Cardiac muscle cell (in vitro differentiated cells and primary cell): ENCODE measurements around the gene DKK3. TPM values are rescaled to one million over a fixed set of nuclear protein-coding genes. Genes with fewer than 3 reads are reported as not detected.

Source experiments
- DNase-seq, 2 donors: peaks; one replicate each; pipeline versions ENCODE4 v3.0.0 to v3.0.0-alpha.2; 2010 to 2017; ENCODE audit warnings: low read depth in 1 of 2, low spot score in 1 of 2
- H3K27ac ChIP-seq: fragments of 200-600 bp; sonication (generic); 2 replicates; pipeline ENCODE4 v1.5.1; 2016
- H3K27me3 ChIP-seq: fragments of 200-600 bp; sonication (generic); 2 replicates; pipeline ENCODE4 v1.6.0; 2016; ENCODE audit warnings: control low read depth
- H3K36me3 ChIP-seq: fragments of 200-600 bp; sonication (generic); 2 replicates; pipeline ENCODE4 v1.5.1; 2016; ENCODE audit warnings: control low read depth
- H3K4me1 ChIP-seq: fragments of 200-600 bp; sonication (generic); 2 replicates; pipeline ENCODE4 v1.8.1; 2017; ENCODE audit warnings: low read depth, mild to moderate bottlenecking, mixed run types
- H3K4me3 ChIP-seq: fragments of 200-600 bp; sonication (generic); 2 replicates; pipeline ENCODE4 v1.5.1; 2016; ENCODE audit warnings: mild to moderate bottlenecking
- H3K9me3 ChIP-seq: fragments of 200-600 bp; sonication (generic); 2 replicates; pipeline ENCODE4 v1.5.1; 2017; ENCODE audit warnings: low read depth, mild to moderate bottlenecking, control low read depth
- polyA plus RNA-seq: library from polyadenylated mRNA; unstranded; fragments of >200 nt; fragmentation: Nextera tagmentation; extraction: Ambion mirVana; gene quantifications from 2 replicates; pipeline ENCODE4 v1.2.1, GENCODE V29; 2016
- total RNA-seq: library from RNA; depleted of rRNA; stranded (reverse); fragments of >200 nt; gene quantifications from 2 replicates; pipeline ENCODE4 v1.2.3, GENCODE V29; 2016
- TF ChIP-seq, protein P1 (sequence below): IDR thresholded peaks from 2 replicates; pipeline ENCODE4 v1.5.1; 2012; ENCODE audit warnings: low read depth, mild to moderate bottlenecking, low read length

The DKK3 gene
- total and polyA plus RNA-seq, 2 experiments from 2014 or later, result 180 to 238 TPM

DNA sequence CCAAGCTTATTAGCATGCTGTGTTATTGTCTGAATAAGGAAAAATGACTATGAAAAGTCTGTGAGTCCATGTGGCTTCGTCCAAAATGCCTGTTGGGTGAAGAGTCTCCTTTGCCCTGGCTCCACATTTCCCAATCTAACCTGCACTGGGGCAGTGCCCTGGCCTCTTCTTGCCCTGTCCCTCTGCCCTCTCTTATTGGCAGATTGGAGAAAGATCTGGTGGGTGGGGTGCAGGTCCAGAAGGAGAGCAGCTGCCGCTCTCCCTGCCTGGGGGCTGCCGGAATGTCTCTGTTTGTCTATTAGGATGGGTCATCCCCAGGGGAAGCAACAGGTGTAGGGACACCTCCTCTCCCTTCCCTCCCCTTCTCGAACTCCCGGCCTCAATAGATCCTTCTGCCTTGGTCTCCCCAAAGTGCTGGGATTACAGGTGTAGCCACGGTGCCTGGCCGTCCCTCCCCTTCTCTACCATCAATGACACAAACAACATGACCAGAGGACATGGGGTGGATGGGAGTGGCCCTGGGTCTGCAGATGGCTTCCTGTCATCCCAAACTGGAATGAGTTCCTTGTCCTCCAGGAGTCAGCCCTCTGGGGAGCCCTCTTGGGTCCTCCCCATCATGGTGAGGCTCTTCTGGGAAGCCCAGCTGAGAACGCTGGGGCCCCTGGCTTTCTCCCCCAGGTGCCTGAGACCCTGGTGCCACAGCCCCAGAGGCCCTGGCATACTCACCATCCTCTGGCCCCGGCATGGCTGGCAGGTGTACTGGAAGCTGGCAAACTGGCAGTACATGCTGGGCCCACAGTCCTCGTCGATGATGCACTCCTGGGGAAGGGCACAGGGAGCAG lies 40.5 kb downstream of the DKK3 start:
- H3K27me3 ChIP-seq, result no peaks in the 10 kb centered on the region
- peaks cover 16% of the 10 kb centered on the region for H3K36me3 ChIP-seq
- H3K9me3 ChIP-seq, result no peaks in the 10 kb centered on the region
- TF ChIP-seq, protein P1, sequence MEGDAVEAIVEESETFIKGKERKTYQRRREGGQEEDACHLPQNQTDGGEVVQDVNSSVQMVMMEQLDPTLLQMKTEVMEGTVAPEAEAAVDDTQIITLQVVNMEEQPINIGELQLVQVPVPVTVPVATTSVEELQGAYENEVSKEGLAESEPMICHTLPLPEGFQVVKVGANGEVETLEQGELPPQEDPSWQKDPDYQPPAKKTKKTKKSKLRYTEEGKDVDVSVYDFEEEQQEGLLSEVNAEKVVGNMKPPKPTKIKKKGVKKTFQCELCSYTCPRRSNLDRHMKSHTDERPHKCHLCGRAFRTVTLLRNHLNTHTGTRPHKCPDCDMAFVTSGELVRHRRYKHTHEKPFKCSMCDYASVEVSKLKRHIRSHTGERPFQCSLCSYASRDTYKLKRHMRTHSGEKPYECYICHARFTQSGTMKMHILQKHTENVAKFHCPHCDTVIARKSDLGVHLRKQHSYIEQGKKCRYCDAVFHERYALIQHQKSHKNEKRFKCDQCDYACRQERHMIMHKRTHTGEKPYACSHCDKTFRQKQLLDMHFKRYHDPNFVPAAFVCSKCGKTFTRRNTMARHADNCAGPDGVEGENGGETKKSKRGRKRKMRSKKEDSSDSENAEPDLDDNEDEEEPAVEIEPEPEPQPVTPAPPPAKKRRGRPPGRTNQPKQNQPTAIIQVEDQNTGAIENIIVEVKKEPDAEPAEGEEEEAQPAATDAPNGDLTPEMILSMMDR, result no peak
- H3K4me3 ChIP-seq, result no peak overlapping the region
- H3K27ac ChIP-seq, result peak overlapping the region; percentile 3
- DNase-seq, result no peak
- H3K4me1 ChIP-seq, result peaks cover 25% of the 10 kb centered on the region

DNA sequence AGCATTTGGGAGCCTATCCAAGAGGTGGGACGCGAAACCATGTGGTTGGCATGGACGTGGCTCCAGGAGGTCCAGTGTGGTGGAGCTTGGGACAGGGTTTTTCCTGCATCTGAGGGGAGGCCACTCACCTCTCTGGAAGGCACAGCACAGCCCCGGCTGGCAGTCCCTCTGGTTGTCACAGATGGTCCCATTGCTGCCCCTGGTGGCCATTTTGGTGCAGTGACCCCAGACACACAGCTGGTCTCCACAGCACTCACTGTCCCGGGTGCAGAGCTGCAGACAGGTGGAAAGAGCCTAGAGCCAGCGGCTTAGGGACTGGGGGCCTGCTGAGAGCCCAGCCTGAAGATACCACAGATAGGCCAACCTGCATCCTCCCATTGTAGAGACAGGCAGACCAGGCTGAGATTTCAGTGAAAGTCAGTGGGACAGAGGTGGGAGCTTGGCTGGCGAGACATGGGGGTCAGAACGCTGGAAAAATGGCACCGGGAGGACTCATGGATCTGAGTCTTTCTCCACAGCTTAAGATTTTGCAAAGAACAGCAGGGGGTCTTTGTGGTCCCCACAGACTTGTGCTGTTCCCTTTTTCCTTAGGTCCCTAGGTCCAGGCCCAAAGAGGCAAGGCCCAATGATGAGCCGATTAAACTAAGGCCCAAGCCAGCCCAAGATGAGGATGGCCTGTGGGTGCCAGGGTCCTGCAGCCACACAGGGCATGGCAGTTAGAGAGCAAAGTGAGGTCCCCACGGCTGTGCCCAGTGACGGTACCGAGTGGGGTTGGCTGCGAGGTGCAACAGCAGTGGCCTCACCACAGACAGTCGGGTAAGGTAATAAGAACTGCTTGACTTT lies 41.4 kb downstream of the DKK3 start:
- H3K4me1 ChIP-seq, result peaks cover 16% of the 10 kb centered on the region
- H3K4me3 ChIP-seq, result no peak overlapping the region
- H3K27me3 ChIP-seq, result no peaks in the 10 kb centered on the region
- peak overlapping the region; percentile 3 for H3K27ac ChIP-seq
- DNase-seq, result peak; percentile 53 to 81
- TF ChIP-seq, protein P1, result peak; percentile 77
- H3K36me3 ChIP-seq, result peaks cover 16% of the 10 kb centered on the region
- no peaks in the 10 kb centered on the region for H3K9me3 ChIP-seq

DNA sequence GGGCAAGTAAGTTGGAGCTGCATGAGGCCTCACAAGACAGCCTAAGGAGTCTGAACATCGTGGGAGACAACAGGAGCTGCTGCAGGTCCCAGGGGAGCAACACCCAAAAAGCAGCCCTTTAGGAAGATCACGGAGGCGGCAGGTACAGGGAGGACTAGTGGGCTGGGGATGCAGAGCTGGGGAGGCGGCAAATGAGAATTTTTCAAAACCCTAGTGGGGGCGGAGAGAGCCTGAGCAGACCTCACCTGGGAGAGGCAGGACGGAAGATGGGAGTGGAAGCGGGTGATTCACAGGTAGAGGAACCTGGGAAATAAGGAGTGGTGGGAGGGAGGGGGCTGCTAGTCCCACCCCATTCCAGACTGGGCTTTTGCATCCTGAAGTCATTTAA lies 42.1 kb downstream of the DKK3 start:
- Histone ChIP-seq H3K36me3 (peaks cover 16% of the 10 kb centered on the region), H3K4me3 (no peak overlapping the region), H3K27ac (no peak overlapping the region), H3K9me3 (no peaks in the 10 kb centered on the region), H3K27me3 (no peaks in the 10 kb centered on the region), H3K4me1 (peaks cover 9% of the 10 kb centered on the region)
- TF ChIP-seq, protein P1, result no peak
- DNase-seq, result no peak

DNA sequence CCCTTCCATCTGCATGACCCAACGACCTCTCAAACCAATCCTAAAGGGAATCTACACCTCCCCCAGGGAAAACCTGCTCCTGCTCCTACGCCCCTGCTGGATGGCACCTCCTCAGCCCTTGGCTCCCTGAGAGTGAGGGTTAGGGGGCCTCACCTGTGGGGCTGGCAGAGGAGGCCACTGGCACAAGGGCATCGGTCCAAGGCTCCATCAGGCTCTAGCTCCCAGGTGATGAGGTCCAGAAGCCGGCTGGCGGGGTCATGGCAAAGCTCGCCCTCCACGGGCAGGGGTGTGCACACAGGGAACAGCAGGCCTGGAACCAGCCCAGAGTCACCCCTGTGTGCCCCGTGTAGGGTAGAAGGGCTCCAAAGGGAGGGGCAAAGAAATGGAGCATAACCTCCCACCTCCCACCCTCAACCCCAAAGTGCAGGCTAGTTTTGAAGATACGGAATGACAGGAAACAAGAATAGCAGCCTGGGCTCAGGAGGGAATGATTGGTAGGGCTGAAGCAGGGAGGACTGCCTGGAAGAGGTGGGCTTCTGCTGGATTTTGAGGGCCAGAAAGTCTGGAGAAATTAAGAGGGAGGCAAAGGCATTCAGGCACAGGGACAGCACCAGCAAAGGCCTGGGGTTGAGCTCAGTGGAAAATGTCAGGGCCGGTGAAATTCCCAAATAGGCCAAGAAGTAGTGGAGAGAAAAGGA lies 42.6 kb downstream of the DKK3 start:
- H3K4me3 ChIP-seq, result no peak overlapping the region
- H3K27ac ChIP-seq, result no peak overlapping the region
- peaks cover 5% of the 10 kb centered on the region for H3K4me1 ChIP-seq
- H3K36me3 ChIP-seq, result peaks cover 16% of the 10 kb centered on the region
- TF ChIP-seq, protein P1, result no peak
- no peaks in the 10 kb centered on the region for H3K27me3 ChIP-seq
- DNase-seq, result no peak
- H3K9me3 ChIP-seq, result no peaks in the 10 kb centered on the region

DNA sequence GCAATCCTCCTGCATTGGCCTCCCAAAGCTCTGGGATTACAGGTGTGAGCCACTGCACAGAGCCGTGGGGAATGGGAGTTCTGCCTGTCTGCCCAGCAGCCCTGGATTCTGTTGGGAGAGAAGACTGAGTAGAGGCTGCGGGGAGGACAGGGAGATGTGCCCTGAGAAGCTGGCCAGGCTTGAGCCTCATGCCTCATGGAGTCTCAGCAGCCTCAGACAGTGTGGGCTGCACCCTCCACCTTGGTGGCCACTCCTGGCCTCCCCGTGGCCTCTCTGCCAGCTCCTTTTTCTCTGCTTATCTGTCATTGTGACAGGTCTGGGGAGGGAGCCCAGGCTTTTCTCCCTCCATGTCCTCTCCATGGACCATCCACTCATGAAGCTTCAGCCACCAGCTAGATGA lies 43.2 kb downstream of the DKK3 start:
- no peak for DNase-seq

More for the DNA sequence above, 43.2 kb downstream of the DKK3 start:
- no peaks in the 10 kb centered on the region for H3K4me1 ChIP-seq
- peaks cover 16% of the 10 kb centered on the region for H3K36me3 ChIP-seq
- no peak overlapping the region for H3K4me3 ChIP-seq
- TF ChIP-seq, protein P1, result no peak
- H3K27ac ChIP-seq, result no peak overlapping the region
- H3K9me3 ChIP-seq, result no peaks in the 10 kb centered on the region
- H3K27me3 ChIP-seq, result no peaks in the 10 kb centered on the region
